Measurements from ENCODE around the gene AAGAB. TPM values are rescaled to one million over a fixed set of nuclear protein-coding genes. Genes with fewer than 3 reads are reported as not detected.

AAGAB gene
- total and polyA plus RNA-seq, 3 donors from 2014 or later: 36.4 to 40.4 (median 36.6) TPM

DNA sequence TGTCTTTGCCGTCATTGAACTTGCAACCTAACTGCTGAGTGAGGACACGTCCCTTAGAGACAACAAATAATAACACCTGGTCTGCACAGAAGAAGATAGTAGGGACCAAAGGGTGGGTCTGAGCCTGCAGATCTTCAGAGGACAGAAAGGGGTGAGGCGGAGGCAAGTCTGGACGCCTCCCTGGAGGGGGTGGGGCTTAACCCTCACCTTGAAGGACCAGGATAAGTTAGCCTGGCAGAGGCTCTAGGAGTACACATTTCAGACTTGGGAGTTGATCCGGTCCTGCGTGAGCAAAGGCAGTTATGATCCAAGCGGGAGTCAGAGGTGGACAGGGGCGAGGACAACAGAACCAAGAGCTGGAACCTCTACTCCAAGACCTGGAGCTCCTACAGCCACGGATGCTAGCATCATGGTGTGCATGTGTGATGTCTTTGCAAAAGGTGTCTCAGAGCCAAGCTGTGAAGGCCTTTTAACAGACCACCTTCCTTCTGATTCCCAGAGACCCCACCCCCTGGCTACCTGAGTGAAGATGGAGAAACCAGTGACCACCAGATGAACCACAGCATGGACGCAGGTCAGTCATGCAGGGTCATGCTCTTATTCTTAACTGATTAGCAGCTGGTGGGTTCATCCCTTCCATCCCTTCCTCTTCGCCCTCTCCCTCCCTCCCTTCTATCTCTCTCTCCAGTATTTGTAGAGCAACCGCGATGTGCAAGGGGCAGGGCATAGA, 88.0 kb downstream of the AAGAB start:
- no peak for DNase-seq
- Histone ChIP-seq H3K27me3 (no peaks in the 10 kb centered on the region), H3K4me1 (peaks cover 23% of the 10 kb centered on the region), H3K4me3 (no peak overlapping the region), H3K27ac (no peak overlapping the region), H3K36me3 (ENCODE audit: low read depth, missing control alignments) (no peaks in the 10 kb centered on the region), H3K9me3 (no peaks in the 10 kb centered on the region)
- intact Hi-C loops (cut with DNase I; ENCODE audit: low total_unique reads): no loop called here
- WGBS, 2 donors: 64 to 71% methylated on average over 11 to 13 of the region's 13 CpGs
- TF ChIP-seq POLR2A (IDR thresholded peaks at IDR 0.05) (no peak), CTCF (IDR thresholded peaks at IDR 0.05) (no peak)

DNA sequence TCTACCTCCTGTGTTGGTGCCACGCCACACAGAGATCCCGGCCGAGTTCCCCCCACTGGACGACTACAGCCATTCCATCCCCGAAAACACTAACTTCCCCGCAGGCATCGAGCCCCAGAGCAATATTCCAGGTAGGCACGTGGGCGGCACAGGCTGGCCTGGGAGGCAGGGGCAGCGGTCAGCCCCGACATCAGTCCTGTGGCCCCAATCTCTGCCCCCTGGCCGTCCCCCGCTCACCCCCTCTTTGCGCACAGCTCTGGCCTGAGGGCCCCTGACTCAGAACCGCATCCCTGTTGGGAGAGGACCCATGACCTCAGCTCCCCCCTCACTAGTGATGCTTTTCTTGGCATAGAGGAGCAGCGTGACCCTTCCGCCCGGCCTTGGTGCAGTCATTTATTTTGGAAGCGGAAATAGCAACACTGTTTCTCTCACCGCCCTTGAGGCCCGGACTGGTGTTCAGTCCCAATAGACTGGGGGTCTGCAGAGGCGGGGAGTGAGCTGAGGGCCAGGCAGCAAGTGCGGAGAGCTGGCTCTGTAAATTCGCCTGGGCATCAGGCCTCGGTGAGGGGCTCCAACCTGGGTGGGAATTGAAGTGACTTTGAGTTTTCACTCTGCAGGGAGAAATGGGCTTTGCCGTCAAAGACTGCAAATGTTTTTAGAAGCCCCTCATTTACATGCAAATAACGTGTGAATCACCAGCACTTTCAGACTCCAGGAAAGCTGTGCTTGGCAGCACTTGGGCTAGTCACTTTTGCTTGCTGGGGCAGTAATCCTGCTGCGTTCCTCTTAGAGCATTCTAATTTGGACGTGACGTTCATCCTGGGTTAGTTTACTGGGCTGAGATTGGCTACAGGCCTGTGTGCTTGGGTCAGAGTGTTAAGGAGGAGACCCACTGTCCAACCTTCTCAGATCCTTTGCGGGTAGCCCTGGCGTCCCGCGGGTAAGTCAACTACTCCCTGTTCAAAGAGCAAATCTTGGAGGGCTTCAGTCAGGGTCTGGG, 88.9 kb downstream of the AAGAB start:
- Histone ChIP-seq H3K4me1 (peaks cover 23% of the 10 kb centered on the region), H3K9me3 (no peaks in the 10 kb centered on the region), H3K27me3 (no peaks in the 10 kb centered on the region), H3K4me3 (no peak overlapping the region), H3K27ac (no peak overlapping the region), H3K36me3 (ENCODE audit: low read depth, missing control alignments) (no peaks in the 10 kb centered on the region)
- peak; percentile 57 for DNase-seq
- intact Hi-C loops (cut with DNase I; ENCODE audit: low total_unique reads): no loop called here
- 43 to 62% methylated on average over 24 to 34 of the region's 34 CpGs for WGBS, 2 donors
- TF ChIP-seq CTCF (IDR thresholded peaks at IDR 0.05): no peak
- TF ChIP-seq POLR2A (IDR thresholded peaks at IDR 0.05): no peak

DNA sequence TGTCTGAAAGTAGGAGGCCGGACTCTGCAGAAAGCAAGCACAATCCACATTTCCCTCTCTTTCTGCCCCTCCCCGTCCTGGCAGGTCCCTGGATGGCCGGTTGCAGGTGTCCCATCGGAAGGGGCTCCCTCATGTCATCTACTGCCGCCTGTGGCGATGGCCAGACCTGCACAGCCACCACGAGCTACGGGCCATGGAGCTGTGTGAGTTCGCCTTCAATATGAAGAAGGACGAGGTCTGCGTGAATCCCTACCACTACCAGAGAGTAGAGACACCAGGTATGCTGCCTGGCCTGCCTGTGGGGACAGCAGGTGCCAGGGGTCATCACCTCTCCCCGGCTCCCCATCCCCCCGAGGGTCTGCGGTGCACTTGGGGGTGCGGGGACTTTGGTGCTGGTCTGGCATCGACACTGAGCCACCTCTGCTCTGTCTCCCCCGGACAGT, 89.6 kb downstream of the AAGAB start:
- H3K4me3 ChIP-seq: no peak overlapping the region
- H3K4me1 ChIP-seq: peaks cover 23% of the 10 kb centered on the region
- H3K36me3 ChIP-seq (ENCODE audit: low read depth, missing control alignments): no peaks in the 10 kb centered on the region
- H3K9me3 ChIP-seq: no peaks in the 10 kb centered on the region
- 57 to 65% methylated on average over 5 to 13 of the region's 17 CpGs for WGBS, 2 donors
- DNase-seq: no peak
- no peak for TF ChIP-seq POLR2A (IDR thresholded peaks at IDR 0.05)
- TF ChIP-seq CTCF (IDR thresholded peaks at IDR 0.05): no peak
- no peaks in the 10 kb centered on the region for H3K27me3 ChIP-seq
- intact Hi-C loops (cut with DNase I; ENCODE audit: low total_unique reads): no loop called here
- H3K27ac ChIP-seq: no peak overlapping the region

GRCh38 chr15:67164401-67164791, 90.1 kb downstream of the AAGAB start:
- TF ChIP-seq POLR2A (IDR thresholded peaks at IDR 0.05): no peak
- TF ChIP-seq CTCF (IDR thresholded peaks at IDR 0.05): no peak
- WGBS, 2 donors: 58 to 66% methylated on average over 3 to 5 of the region's 5 CpGs
- H3K4me1 ChIP-seq: peaks cover 23% of the 10 kb centered on the region
- no peak for DNase-seq
- intact Hi-C loops (cut with DNase I; ENCODE audit: low total_unique reads): no loop called here
- no peak overlapping the region for H3K27ac ChIP-seq
- no peaks in the 10 kb centered on the region for H3K36me3 ChIP-seq (ENCODE audit: low read depth, missing control alignments)
- no peaks in the 10 kb centered on the region for H3K27me3 ChIP-seq
- H3K9me3 ChIP-seq: no peaks in the 10 kb centered on the region
- no peak overlapping the region for H3K4me3 ChIP-seq

All from testis (tissue), 3 donors.